K562 (cell line): ENCODE data around the gene TP53TG5. TPM values are rescaled to one million over a fixed set of nuclear protein-coding genes. Genes with fewer than 3 reads are reported as not detected.

ENCODE experiments used
- BHLHE40 ChIP-seq: IDR thresholded peaks from 2 replicates; pipeline ENCODE4 v1.6.1; 2011; ENCODE audit warnings: low read length, improper control_type of control experiment
- CUX1 ChIP-seq: fragments of 200-800 bp; sonication (Bioruptor generic); IDR thresholded peaks from 2 replicates; pipeline ENCODE4 v1.6.1; 2016; ENCODE audit warnings: missing genetic modification characterization, missing compliant biosample characterization
- LCOR ChIP-seq: sonication (generic); formaldehyde crosslinking; IDR thresholded peaks from 2 replicates; pipeline ENCODE4 v1.8.0; 2022; ENCODE audit warnings: mild to moderate bottlenecking, missing genetic modification reagents
- PHB2 ChIP-seq: fragments of 450-650 bp; IDR thresholded peaks from 2 replicates; pipeline ENCODE4 v1.6.1; 2017; ENCODE audit warnings: low read depth
- RB1 ChIP-seq: fragments of 450-650 bp; IDR thresholded peaks from 2 replicates; pipeline ENCODE4 v1.6.1; 2017; ENCODE audit warnings: low read depth, mild to moderate bottlenecking
- SOX6 ChIP-seq: fragments of 450-650 bp; IDR thresholded peaks from 2 replicates; pipeline ENCODE4 v1.6.1; 2014; ENCODE audit warnings: mild to moderate bottlenecking
- SRSF7 ChIP-seq: fragments of 200-400 bp; formaldehyde crosslinking; optimal IDR thresholded peaks from 2 replicates; pipeline ENCODE3; 2017; ENCODE audit warnings: mild to moderate bottlenecking, low read depth, low read length
- TCFL5 ChIP-seq: fragments of 250-450 bp; sonication (Bioruptor Pico); conservative IDR thresholded peaks from 2 replicates; pipeline ENCODE4 v1.6.1; 2021; ENCODE audit warnings: mild to moderate bottlenecking, moderate library complexity, matching md5 sums
- ZBTB11 ChIP-seq, 3 experiments: fragments of 200-800 bp in 1 of 3; fragments of 250-450 bp in 1 of 3; fragments of 450-650 bp in 1 of 3; sonication (Bioruptor Pico) in 1 of 3; sonication (Bioruptor generic) in 1 of 3; formaldehyde crosslinking in 1 of 3; IDR thresholded peaks; 2 replicates each; pipeline versions ENCODE4 v1.6.1 to v1.8.0; 2016 to 2022; ENCODE audit warnings: mild to moderate bottlenecking in 2 of 3, missing genetic modification characterization in 2 of 3, missing compliant biosample characterization in 1 of 3, moderate library complexity in 1 of 3
- ZNF212 ChIP-seq: fragments of 450-650 bp; formaldehyde crosslinking; IDR thresholded peaks from 2 replicates; pipeline ENCODE4 v1.4.0; 2020; ENCODE audit warnings: mild to moderate bottlenecking
- ZNF639 ChIP-seq, 2 experiments: fragments of 200-800 bp in 1 of 2; sonication (Bioruptor generic) in 1 of 2; sonication (generic) in 1 of 2; formaldehyde crosslinking in 1 of 2; IDR thresholded peaks in 1 of 2; conservative IDR thresholded peaks in 1 of 2; 2 replicates each; pipeline versions ENCODE4 v1.5.0 to v1.6.1; 2016 to 2020; ENCODE audit warnings: missing compliant biosample characterization in 1 of 2, missing genetic modification characterization in 1 of 2, missing genetic modification reagents in 1 of 2
- polyA plus RNA-seq, 8 experiments: library from polyadenylated mRNA; depleted of rRNA in 4 of 8; stranded (reverse) in 5 of 8; unstranded in 3 of 8; fragments of >200 nt; fragmentation: Nextera tagmentation in 2 of 8; fragmentation: Illumina TruSeq in 1 of 8; extraction: Ambion mirVana in 2 of 8; extraction: Trizol in 1 of 8; gene quantifications; 2 replicates each; pipeline versions ENCODE4 v1.2.1 to v1.2.3, GENCODE V29; 2011 to 2014; ENCODE audit warnings: inconsistent platforms in 1 of 8, missing spikeins in 1 of 8
- total RNA-seq, 7 experiments: library from RNA; depleted of rRNA in 6 of 7; stranded (reverse); fragments of >200 nt in 6 of 7; fragmentation: Illumina TruSeq in 2 of 7; extraction: Trizol in 2 of 7; gene quantifications; 2 replicates each; pipeline versions ENCODE4 v1.2.1 to v1.2.3, GENCODE V29; 2011 to 2021; ENCODE audit warnings: low replicate concordance in 1 of 7
- TF ChIP-seq, protein P1 (sequence below): IDR thresholded peaks from 2 replicates; pipeline ENCODE4 v1.6.1; 2011; ENCODE audit warnings: borderline replicate concordance, low read depth, mild to moderate bottlenecking, moderate library complexity, low read length; ENCODE audit not compliant: insufficient read depth, poor library complexity, severe bottlenecking

Gene TP53TG5
- total and polyA plus RNA-seq, 9 of the 15 experiments (the other 6 are each of a cell fraction or from before 2014, with no cell fraction given), result 0.04 to 0.05 (median 0.04) TPM; not detected in 6

- TF ChIP-seq ZBTB11 (CRISPR knock-in tag; IDR thresholded peaks at IDR 0.05), result no peak
- no peak for TF ChIP-seq TCFL5 (CRISPR knock-in tag)
- peak; percentile 49; the same call in 1 of the 2 replicates for TF ChIP-seq PHB2
- no peak for TF ChIP-seq ZNF639 (CRISPR knock-in tag; conservative IDR thresholded peaks at IDR 0.05 in 1 of 2, IDR thresholded peaks at IDR 0.05 in 1 of 2)
- TF ChIP-seq SOX6, result peak; percentile 76
- no peak for TF ChIP-seq ZNF212 (CRISPR knock-in tag)
- TF ChIP-seq SRSF7, result no peak
- TF ChIP-seq, protein P1, sequence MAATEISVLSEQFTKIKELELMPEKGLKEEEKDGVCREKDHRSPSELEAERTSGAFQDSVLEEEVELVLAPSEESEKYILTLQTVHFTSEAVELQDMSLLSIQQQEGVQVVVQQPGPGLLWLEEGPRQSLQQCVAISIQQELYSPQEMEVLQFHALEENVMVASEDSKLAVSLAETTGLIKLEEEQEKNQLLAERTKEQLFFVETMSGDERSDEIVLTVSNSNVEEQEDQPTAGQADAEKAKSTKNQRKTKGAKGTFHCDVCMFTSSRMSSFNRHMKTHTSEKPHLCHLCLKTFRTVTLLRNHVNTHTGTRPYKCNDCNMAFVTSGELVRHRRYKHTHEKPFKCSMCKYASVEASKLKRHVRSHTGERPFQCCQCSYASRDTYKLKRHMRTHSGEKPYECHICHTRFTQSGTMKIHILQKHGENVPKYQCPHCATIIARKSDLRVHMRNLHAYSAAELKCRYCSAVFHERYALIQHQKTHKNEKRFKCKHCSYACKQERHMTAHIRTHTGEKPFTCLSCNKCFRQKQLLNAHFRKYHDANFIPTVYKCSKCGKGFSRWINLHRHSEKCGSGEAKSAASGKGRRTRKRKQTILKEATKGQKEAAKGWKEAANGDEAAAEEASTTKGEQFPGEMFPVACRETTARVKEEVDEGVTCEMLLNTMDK, result no peak
- TF ChIP-seq LCOR, result no peak
- no peak for TF ChIP-seq CUX1
- peak; percentile 58; the same call in 1 of the 2 replicates for TF ChIP-seq BHLHE40
- TF ChIP-seq RB1, result 0 out of 2 replicates have a peak, but pooled peaks have one; percentile 11
Measured at GRCh38 chr20:45337367-45338120, 40.6 kb downstream of the TP53TG5 start (continued).
